ENCODE results near the gene SLC6A7. TPM values are rescaled to one million over a fixed set of nuclear protein-coding genes. Genes with fewer than 3 reads are reported as not detected.
"Not testable (repeated sequence)": the region's sequence is repeated elsewhere in the genome, so short reads cannot be mapped to it uniquely, and the experiment has no call there.

SLC6A7 gene
- total RNA-seq, 2 experiments from 2014 or later, result not detected

- peaks cover 2% of the 10 kb centered on the region for H3K4me1 Mint-ChIP-seq
- H3K4me3 Mint-ChIP-seq, result no peak overlapping the region
- H3K9me3 Mint-ChIP-seq, result no peaks in the 10 kb centered on the region
- no peak overlapping the region for H3K27ac Mint-ChIP-seq
- no peak for DNase-seq
- no peaks in the 10 kb centered on the region for H3K36me3 Mint-ChIP-seq (ENCODE audit: low read depth)
- POLR2A ChIA-PET, result no interaction called here
- H3K27me3 Mint-ChIP-seq, result no peaks in the 10 kb centered on the region
- CTCF ChIA-PET, result interaction anchor here (0.8 kb wide), 1 partner anchor 28 kb away, joined by 3 read pairs; no protein-coding TSS in a partner anchor
These were observed 33.0 kb downstream of the SLC6A7 start for GRCh38 chr5:150222906-150223305.

- CTCF ChIA-PET, result interaction anchor here (0.7 to 0.9 kb wide), 2 partner anchors 13 to 390 kb away, joined by 3 read pairs; no protein-coding TSS in a partner anchor
These were observed 33.6 kb downstream of the SLC6A7 start for GRCh38 chr5:150223474-150223873.

GRCh38 chr5:150224483-150225027 lies 34.7 kb downstream of the SLC6A7 start:
- Mint-ChIP-seq H3K4me1 (no peaks in the 10 kb centered on the region), H3K36me3 (ENCODE audit: low read depth) (no peaks in the 10 kb centered on the region), H3K9me3 (no peaks in the 10 kb centered on the region), H3K4me3 (no peak overlapping the region), H3K27me3 (no peaks in the 10 kb centered on the region), H3K27ac (no peak overlapping the region)
- POLR2A ChIA-PET, result no interaction called here
- CTCF ChIA-PET, result interaction anchor here (0.9 kb wide), 1 partner anchor 11 kb away, joined by 3 read pairs; no protein-coding TSS in a partner anchor
- no peak for DNase-seq

More at GRCh38 chr5:150223474-150223873, 33.6 kb downstream of the SLC6A7 start:
- no peaks in the 10 kb centered on the region for H3K9me3 Mint-ChIP-seq
- DNase-seq, result no peak
- no peaks in the 10 kb centered on the region for H3K4me1 Mint-ChIP-seq
- H3K27me3 Mint-ChIP-seq, result no peaks in the 10 kb centered on the region
- no peaks in the 10 kb centered on the region for H3K36me3 Mint-ChIP-seq (ENCODE audit: low read depth)
- POLR2A ChIA-PET, result no interaction called here
- H3K27ac Mint-ChIP-seq, result no peak overlapping the region
- H3K4me3 Mint-ChIP-seq, result no peak overlapping the region

- Mint-ChIP-seq H3K9me3 (no peaks in the 10 kb centered on the region), H3K36me3 (ENCODE audit: low read depth) (no peaks in the 10 kb centered on the region), H3K4me1 (no peaks in the 10 kb centered on the region), H3K27ac (no peak overlapping the region), H3K27me3 (no peaks in the 10 kb centered on the region), H3K4me3 (no peak overlapping the region)
- DNase-seq, result no peak
- POLR2A ChIA-PET, result no interaction called here
- CTCF ChIA-PET, result interaction anchor here (0.6 to 1.3 kb wide), 2 partner anchors 16 to 34 kb away, joined by 3 read pairs; no protein-coding TSS in a partner anchor
These were observed 37.2 kb downstream of the SLC6A7 start for GRCh38 chr5:150227036-150227435.

- POLR2A ChIA-PET, result no interaction called here
- H3K4me1 Mint-ChIP-seq, result no peaks in the 10 kb centered on the region
- no peaks in the 10 kb centered on the region for H3K36me3 Mint-ChIP-seq (ENCODE audit: low read depth)
- H3K9me3 Mint-ChIP-seq, result no peaks in the 10 kb centered on the region
- DNase-seq, result no peak
- no peak overlapping the region for H3K4me3 Mint-ChIP-seq
- H3K27me3 Mint-ChIP-seq, result no peaks in the 10 kb centered on the region
- CTCF ChIA-PET, result interaction anchor here (1.3 kb wide), 1 partner anchor 17 kb away, joined by 3 read pairs; no protein-coding TSS in a partner anchor
- no peak overlapping the region for H3K27ac Mint-ChIP-seq
These were observed 37.9 kb downstream of the SLC6A7 start for GRCh38 chr5:150227606-150228273.

- Mint-ChIP-seq H3K4me3 (no peak overlapping the region), H3K36me3 (ENCODE audit: low read depth) (no peaks in the 10 kb centered on the region), H3K4me1 (no peaks in the 10 kb centered on the region), H3K27ac (no peak overlapping the region), H3K27me3 (no peaks in the 10 kb centered on the region), H3K9me3 (no peaks in the 10 kb centered on the region)
- POLR2A ChIA-PET, result no interaction called here
- DNase-seq, result no peak
- CTCF ChIA-PET, result no interaction called here
These were observed 39.7 kb downstream of the SLC6A7 start for GRCh38 chr5:150229571-150229970.

GRCh38 chr5:150230842-150231241 lies 41.0 kb downstream of the SLC6A7 start:
- no peaks in the 10 kb centered on the region for H3K9me3 Mint-ChIP-seq
- H3K27ac Mint-ChIP-seq, result no peak overlapping the region
- H3K27me3 Mint-ChIP-seq, result no peaks in the 10 kb centered on the region
- ChIA-PET CTCF (interaction anchor here (1.5 kb wide), 1 partner anchor 12 kb away, joined by 3 read pairs; no protein-coding TSS in a partner anchor), POLR2A (no interaction called here)
- H3K4me3 Mint-ChIP-seq, result no peak overlapping the region
- H3K4me1 Mint-ChIP-seq, result no peaks in the 10 kb centered on the region
- DNase-seq, result no peak
- H3K36me3 Mint-ChIP-seq (ENCODE audit: low read depth), result no peaks in the 10 kb centered on the region

- CTCF ChIA-PET, result interaction anchor here (1.6 kb wide), 1 partner anchor 38 kb away, joined by 3 read pairs; no protein-coding TSS in a partner anchor
- H3K36me3 Mint-ChIP-seq (ENCODE audit: low read depth); H3K9me3 Mint-ChIP-seq; H3K4me1 Mint-ChIP-seq; H3K27me3 Mint-ChIP-seq; H3K4me3 Mint-ChIP-seq; POLR2A ChIA-PET; H3K27ac Mint-ChIP-seq; DNase-seq: not testable (repeated sequence)
These were observed 43.8 kb downstream of the SLC6A7 start for GRCh38 chr5:150233706-150234105.

GRCh38 chr5:150234576-150235499 lies 45.0 kb downstream of the SLC6A7 start:
- Mint-ChIP-seq H3K36me3 (ENCODE audit: low read depth) (no peaks in the 10 kb centered on the region), H3K27ac (no peak overlapping the region)
- CTCF ChIA-PET, result interaction anchor here (0.5 to 1.6 kb wide), 4 partner anchors 37 to 401 kb away, joined by 3 to 4 read pairs (median 3); no protein-coding TSS in a partner anchor

GRCh38 chr5:150235500-150235854 lies 45.6 kb downstream of the SLC6A7 start:
- no peak overlapping the region for H3K27ac Mint-ChIP-seq
- H3K36me3 Mint-ChIP-seq (ENCODE audit: low read depth), result no peaks in the 10 kb centered on the region
- H3K4me3 Mint-ChIP-seq, result no peak overlapping the region
- CTCF ChIA-PET, result interaction anchor here (0.7 to 1.1 kb wide), 2 partner anchors 12 to 401 kb away, joined by 3 read pairs; no protein-coding TSS in a partner anchor
- H3K9me3 Mint-ChIP-seq, result no peaks in the 10 kb centered on the region
- no peaks in the 10 kb centered on the region for H3K27me3 Mint-ChIP-seq
- no peaks in the 10 kb centered on the region for H3K4me1 Mint-ChIP-seq
- DNase-seq, result no peak
- POLR2A ChIA-PET, result no interaction called here

More at GRCh38 chr5:150234576-150235499, 45.0 kb downstream of the SLC6A7 start:
- H3K27me3 Mint-ChIP-seq, result no peaks in the 10 kb centered on the region
- no peaks in the 10 kb centered on the region for H3K4me1 Mint-ChIP-seq
- H3K4me3 Mint-ChIP-seq, result no peak overlapping the region
- POLR2A ChIA-PET, result interaction anchor here (0.5 kb wide), 1 partner anchor 223 kb away, joined by 3 read pairs; no protein-coding TSS in a partner anchor
- no peaks in the 10 kb centered on the region for H3K9me3 Mint-ChIP-seq
- DNase-seq, result no peak

GRCh38 chr5:150236313-150236712 lies 46.5 kb downstream of the SLC6A7 start:
- no peak for DNase-seq
- Mint-ChIP-seq H3K27me3 (no peaks in the 10 kb centered on the region), H3K4me1 (no peaks in the 10 kb centered on the region), H3K27ac (no peak overlapping the region), H3K4me3 (no peak overlapping the region), H3K36me3 (ENCODE audit: low read depth) (no peaks in the 10 kb centered on the region), H3K9me3 (no peaks in the 10 kb centered on the region)
- POLR2A ChIA-PET, result no interaction called here
- CTCF ChIA-PET, result interaction anchor here (1.1 kb wide), 1 partner anchor 12 kb away, joined by 3 read pairs; no protein-coding TSS in a partner anchor

GRCh38 chr5:150236981-150237754 lies 47.3 kb downstream of the SLC6A7 start:
- ChIA-PET POLR2A (no interaction called here), CTCF (no interaction called here)
- no peak overlapping the region for H3K4me3 Mint-ChIP-seq
- H3K9me3 Mint-ChIP-seq, result no peaks in the 10 kb centered on the region
- no peaks in the 10 kb centered on the region for H3K36me3 Mint-ChIP-seq (ENCODE audit: low read depth)
- no peaks in the 10 kb centered on the region for H3K4me1 Mint-ChIP-seq
- no peaks in the 10 kb centered on the region for H3K27me3 Mint-ChIP-seq
- DNase-seq, result no peak
- H3K27ac Mint-ChIP-seq, result no peak overlapping the region
